K562 (cell line): ENCODE measurements around the gene CEMIP2. TPM values are rescaled to one million over a fixed set of nuclear protein-coding genes. Genes with fewer than 3 reads are reported as not detected.

Source experiments
- ATAC-seq: fragments of 200-7000 bp; cut with Tn5 transposase; 3 replicates; pipeline ENCODE4 v1.9.1; 2020; ENCODE audit warnings: moderate library complexity
- BruUV-seq: library from RNA; stranded (reverse); fragments of 400-500 nt; replicated peaks from 2 replicates; lab custom pipeline; 2021; lab: Mats Ljungman, UMichigan
- CTCF ChIA-PET: fragments of 300-600 bp; formaldehyde crosslinking; extraction: SDS; loops from one replicate; lab custom pipeline; 2021; ENCODE audit warnings: low intra/inter-chr PET ratio; lab: Yijun Ruan, JAX
- POLR2A ChIA-PET: fragments of 300-600, 350-650 bp; sonication (Branson Sonifier 250); formaldehyde crosslinking; extraction: SDS; loops from one replicate; lab custom pipeline; 2021; ENCODE audit warnings: antibody characterized with exemption, inconsistent platforms; lab: Yijun Ruan, JAX
- DNase-seq, 4 experiments: peaks; one replicate each; pipeline versions ENCODE4 v3.0.0 to v3.0.0-alpha.2; 2011 to 2018; ENCODE audit warnings: low spot score in 3 of 4, mixed read lengths in 3 of 4; ENCODE audit errors: extremely low read depth in 1 of 4
- FAIRE-seq: peaks from 2 replicates; lab custom pipeline; 2011; peaks lifted over from hg19 to GRCh38; lab: Jason Lieb, UNC
- H2AFZ ChIP-seq: 2 replicates; pipeline ENCODE4 v1.6.0; 2011; ENCODE audit warnings: low read depth, low read length, control low read depth, inconsistent platforms
- H3K27ac ChIP-seq: fragments of 200-600 bp; 3 replicates; pipeline ENCODE4 v1.8.0; 2011; ENCODE audit warnings: low read depth, mild to moderate bottlenecking, control low read depth, inconsistent platforms, low read length, moderate library complexity, mixed read lengths; ENCODE audit errors: extremely low read depth
- H3K27me3 ChIP-seq, 2 experiments: fragments of 300-600 bp in 1 of 2; 2 replicates in 1 of 2; 3 replicates in 1 of 2; pipeline versions ENCODE4 v1.6.0 to v1.8.0; 2011; ENCODE audit warnings: inconsistent platforms in 2 of 2, low read length in 2 of 2, mild to moderate bottlenecking in 1 of 2, mixed read lengths in 1 of 2, moderate library complexity in 1 of 2; ENCODE audit not compliant: control insufficient read depth in 2 of 2, insufficient read depth in 2 of 2
- H3K36me3 ChIP-seq: fragments of 300-600 bp; 3 replicates; pipeline ENCODE4 v1.8.0; 2011; ENCODE audit warnings: mild to moderate bottlenecking, low read length, inconsistent platforms; ENCODE audit not compliant: control insufficient read depth, insufficient read depth
- H3K4me1 ChIP-seq, 2 experiments: fragments of 200-600 bp in 1 of 2; replicated peaks in 1 of 2; 2 replicates in 1 of 2; 3 replicates in 1 of 2; pipeline versions ENCODE4 v1.5.1 to v1.8.0; 2011; ENCODE audit warnings: inconsistent platforms in 2 of 2, low read length in 2 of 2, mild to moderate bottlenecking in 1 of 2, mixed read lengths in 1 of 2, moderate library complexity in 1 of 2; ENCODE audit not compliant: control insufficient read depth in 2 of 2, insufficient read depth in 2 of 2
- H3K4me2 ChIP-seq: 2 replicates; pipeline ENCODE4 v1.6.1; 2011; ENCODE audit warnings: low read length, control low read depth, inconsistent platforms, mixed read lengths; ENCODE audit not compliant: insufficient read depth
- H3K4me3 ChIP-seq: fragments of 200-600 bp; sonication (generic), shearing (Covaris generic); 2 replicates; pipeline ENCODE4 v1.5.1; 2016; ENCODE audit warnings: control low read depth, inconsistent platforms
- H3K79me2 ChIP-seq: fragments of 200-600 bp; 3 replicates; pipeline ENCODE4 v1.8.0; 2011; ENCODE audit warnings: low read length, inconsistent platforms; ENCODE audit not compliant: control insufficient read depth, insufficient read depth
- H3K9ac ChIP-seq, 2 experiments: 2 replicates each; pipeline versions ENCODE4 v1.6.0 to v1.6.1; 2011; ENCODE audit warnings: low read depth in 2 of 2, low read length in 2 of 2, control low read depth in 1 of 2, inconsistent platforms in 1 of 2, mild to moderate bottlenecking in 1 of 2, mixed read lengths in 1 of 2; ENCODE audit not compliant: insufficient read depth in 1 of 2
- H3K9me1 ChIP-seq: one replicate; pipeline ENCODE4 v1.6.0; 2011; ENCODE audit warnings: inconsistent platforms, mild to moderate bottlenecking, low read length, moderate library complexity; ENCODE audit not compliant: control insufficient read depth, insufficient read depth
- H3K9me3 ChIP-seq: replicated peaks from 2 replicates; pipeline ENCODE4 v1.5.1; 2011; ENCODE audit warnings: low read depth, low read length, inconsistent platforms; ENCODE audit not compliant: control insufficient read depth, insufficient read depth
- H4K20me1 ChIP-seq: replicated peaks from 2 replicates; pipeline ENCODE4 v1.6.1; 2011; ENCODE audit warnings: low read length, inconsistent platforms, mixed read lengths; ENCODE audit not compliant: control insufficient read depth, insufficient read depth
- CBX1 ChIP-seq: sonication (generic); IDR thresholded peaks from 2 replicates; pipeline ENCODE4 v1.6.1; 2016; ENCODE audit warnings: antibody characterized with exemption, low read depth, mild to moderate bottlenecking
- DACH1 ChIP-seq: fragments of 450-650 bp; IDR thresholded peaks from 2 replicates; pipeline ENCODE4 v1.6.1; 2018; ENCODE audit not compliant: partially characterized antibody
- IRF2 ChIP-seq: sonication (generic); formaldehyde crosslinking; IDR thresholded peaks from 2 replicates; pipeline ENCODE4 v1.8.1; 2022; ENCODE audit warnings: mild to moderate bottlenecking, missing genetic modification reagents
- SMARCB1 ChIP-seq: IDR thresholded peaks from 2 replicates; pipeline ENCODE4 v1.6.1; 2011; ENCODE audit warnings: improper control_type of control experiment, low read depth; ENCODE audit not compliant: insufficient read length
- ZNF316 ChIP-seq: fragments of 450-650 bp; IDR thresholded peaks from 2 replicates; pipeline ENCODE4 v1.6.1; 2016
- WGBS: fragments of 100-300 bp; shearing (Covaris generic); methylation state at CpG from one replicate; pipeline ENCODE4 v1.1.6; 2016; ENCODE audit warnings: low coverage, mixed read lengths; ENCODE audit not compliant: insufficient coverage; ENCODE audit errors: missing lambda C conversion rate; 5-methylcytosine and 5-hydroxymethylcytosine counted together
- in situ Hi-C: fragments of 300-500 bp; cut with MboI; formaldehyde crosslinking; loops from 4 replicates; pipeline ENCODE4 v1.15.0; 2018; ENCODE audit warnings: inconsistent platforms, mixed read lengths
- intact Hi-C: fragments of 100-400 bp; cut with micrococcal nuclease; formaldehyde crosslinking; loops from 2 replicates; pipeline ENCODE4 v1.14.2; 2022
- polyA plus RNA-seq, 8 experiments: library from polyadenylated mRNA; depleted of rRNA in 4 of 8; stranded (reverse) in 5 of 8; unstranded in 3 of 8; fragments of >200 nt; fragmentation: Nextera tagmentation in 2 of 8; fragmentation: Illumina TruSeq in 1 of 8; extraction: Ambion mirVana in 2 of 8; extraction: Trizol in 1 of 8; gene quantifications; 2 replicates each; pipeline versions ENCODE4 v1.2.1 to v1.2.3, GENCODE V29; 2011 to 2014; ENCODE audit warnings: inconsistent platforms in 1 of 8, missing spikeins in 1 of 8
- total RNA-seq, 7 experiments: library from RNA; depleted of rRNA in 6 of 7; stranded (reverse); fragments of >200 nt in 6 of 7; fragmentation: Illumina TruSeq in 2 of 7; extraction: Trizol in 2 of 7; gene quantifications; 2 replicates each; pipeline versions ENCODE4 v1.2.1 to v1.2.3, GENCODE V29; 2011 to 2021; ENCODE audit warnings: low replicate concordance in 1 of 7
- TF ChIP-seq, protein P1 (sequence below): fragments of 250-450 bp; sonication (Bioruptor Pico); IDR thresholded peaks from 2 replicates; pipeline ENCODE4 v1.4.0; 2020
- TF ChIP-seq, protein P2 (sequence below): fragments of 450-650 bp; IDR thresholded peaks from 2 replicates; pipeline ENCODE4 v1.7.1; 2018; ENCODE audit warnings: mild to moderate bottlenecking, low read depth; ENCODE audit not compliant: partially characterized antibody
- TF ChIP-seq, protein P3 (sequence below): fragments of 250-450 bp; sonication (Bioruptor Pico); IDR thresholded peaks from 2 replicates; pipeline ENCODE4 v1.9.0; 2021; ENCODE audit warnings: mild to moderate bottlenecking
- TF ChIP-seq, protein P4 (sequence below): fragments of 450-650 bp; formaldehyde crosslinking; IDR thresholded peaks from 2 replicates; pipeline ENCODE4 v1.4.0; 2022; ENCODE audit warnings: missing genetic modification characterization
- TF ChIP-seq, protein P5 (sequence below), 2 experiments: fragments of 450-650 bp; conservative IDR thresholded peaks; 2 replicates each; pipeline ENCODE4 v1.6.1; 2017; ENCODE audit warnings: mild to moderate bottlenecking in 2 of 2, moderate library complexity in 2 of 2

CEMIP2 gene
- total and polyA plus RNA-seq, 9 of the 15 experiments (the other 6 are each of a cell fraction or from before 2014, with no cell fraction given) = 5.4 to 29.9 (median 14.2) TPM

DNA sequence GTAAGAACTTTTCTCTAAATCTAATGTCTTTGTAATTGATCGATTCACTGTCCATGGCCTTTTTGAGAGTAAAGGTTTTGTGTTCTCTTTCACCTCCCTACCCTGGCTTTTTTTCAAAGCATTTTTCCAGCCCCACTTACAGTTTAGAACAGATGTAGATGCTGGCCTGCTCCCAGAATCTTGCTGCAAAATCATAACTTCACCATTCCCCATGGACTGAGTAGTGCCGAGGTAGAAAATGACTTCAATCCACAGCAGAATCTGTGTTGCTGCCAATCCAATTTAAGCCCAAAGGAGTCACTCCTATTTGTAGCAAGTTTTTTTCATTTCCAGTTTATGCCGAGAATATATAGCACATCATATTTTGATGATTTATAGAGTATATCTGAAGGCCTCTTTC lies 46.5 kb upstream of the CEMIP2 start:
- no peak overlapping the region for H3K4me3 ChIP-seq
- ATAC-seq (no peak), FAIRE-seq (no peak), DNase-seq (no peak)
- H3K79me2 ChIP-seq = no peaks in the 10 kb centered on the region
- H3K4me1 ChIP-seq = no peaks in the 10 kb centered on the region
- H2AFZ ChIP-seq = no peak overlapping the region
- CTCF ChIA-PET = interaction anchor here (0.6 kb wide), 1 partner anchor 416 kb away, joined by 6 read pairs; no protein-coding TSS in a partner anchor
- no peaks in the 10 kb centered on the region for H3K9me3 ChIP-seq
- POLR2A ChIA-PET = no interaction called here
- no peak overlapping the region for H3K4me2 ChIP-seq
- H3K36me3 ChIP-seq = no peaks in the 10 kb centered on the region
- no peak overlapping the region for H3K27ac ChIP-seq
- WGBS = 0% methylated on average over 3 of the region's 3 CpGs
- no peak overlapping the region for H3K9ac ChIP-seq
- no peaks in the 10 kb centered on the region for H4K20me1 ChIP-seq
- in situ Hi-C loops = loop anchor here (25.0 kb wide), 2 partner anchors 447 to 528 kb away; no protein-coding TSS in a partner anchor
- no TSS peak for BruUV-seq
- intact Hi-C loops = loop anchor here (5.0 kb wide), 1 partner anchor 528 kb away; no protein-coding TSS in a partner anchor
- H3K9me1 ChIP-seq = no peaks in the 10 kb centered on the region
- peaks cover 3 to 4% of the 10 kb centered on the region in 2 experiments; a peak in 4 of 5 replicates for H3K27me3 ChIP-seq
- TF ChIP-seq ZNF316 (no peak), IRF2 (CRISPR knock-in tag) (no peak), SMARCB1 (no peak), DACH1 (no peak), CBX1 (no peak)
- TF ChIP-seq, protein P1, sequence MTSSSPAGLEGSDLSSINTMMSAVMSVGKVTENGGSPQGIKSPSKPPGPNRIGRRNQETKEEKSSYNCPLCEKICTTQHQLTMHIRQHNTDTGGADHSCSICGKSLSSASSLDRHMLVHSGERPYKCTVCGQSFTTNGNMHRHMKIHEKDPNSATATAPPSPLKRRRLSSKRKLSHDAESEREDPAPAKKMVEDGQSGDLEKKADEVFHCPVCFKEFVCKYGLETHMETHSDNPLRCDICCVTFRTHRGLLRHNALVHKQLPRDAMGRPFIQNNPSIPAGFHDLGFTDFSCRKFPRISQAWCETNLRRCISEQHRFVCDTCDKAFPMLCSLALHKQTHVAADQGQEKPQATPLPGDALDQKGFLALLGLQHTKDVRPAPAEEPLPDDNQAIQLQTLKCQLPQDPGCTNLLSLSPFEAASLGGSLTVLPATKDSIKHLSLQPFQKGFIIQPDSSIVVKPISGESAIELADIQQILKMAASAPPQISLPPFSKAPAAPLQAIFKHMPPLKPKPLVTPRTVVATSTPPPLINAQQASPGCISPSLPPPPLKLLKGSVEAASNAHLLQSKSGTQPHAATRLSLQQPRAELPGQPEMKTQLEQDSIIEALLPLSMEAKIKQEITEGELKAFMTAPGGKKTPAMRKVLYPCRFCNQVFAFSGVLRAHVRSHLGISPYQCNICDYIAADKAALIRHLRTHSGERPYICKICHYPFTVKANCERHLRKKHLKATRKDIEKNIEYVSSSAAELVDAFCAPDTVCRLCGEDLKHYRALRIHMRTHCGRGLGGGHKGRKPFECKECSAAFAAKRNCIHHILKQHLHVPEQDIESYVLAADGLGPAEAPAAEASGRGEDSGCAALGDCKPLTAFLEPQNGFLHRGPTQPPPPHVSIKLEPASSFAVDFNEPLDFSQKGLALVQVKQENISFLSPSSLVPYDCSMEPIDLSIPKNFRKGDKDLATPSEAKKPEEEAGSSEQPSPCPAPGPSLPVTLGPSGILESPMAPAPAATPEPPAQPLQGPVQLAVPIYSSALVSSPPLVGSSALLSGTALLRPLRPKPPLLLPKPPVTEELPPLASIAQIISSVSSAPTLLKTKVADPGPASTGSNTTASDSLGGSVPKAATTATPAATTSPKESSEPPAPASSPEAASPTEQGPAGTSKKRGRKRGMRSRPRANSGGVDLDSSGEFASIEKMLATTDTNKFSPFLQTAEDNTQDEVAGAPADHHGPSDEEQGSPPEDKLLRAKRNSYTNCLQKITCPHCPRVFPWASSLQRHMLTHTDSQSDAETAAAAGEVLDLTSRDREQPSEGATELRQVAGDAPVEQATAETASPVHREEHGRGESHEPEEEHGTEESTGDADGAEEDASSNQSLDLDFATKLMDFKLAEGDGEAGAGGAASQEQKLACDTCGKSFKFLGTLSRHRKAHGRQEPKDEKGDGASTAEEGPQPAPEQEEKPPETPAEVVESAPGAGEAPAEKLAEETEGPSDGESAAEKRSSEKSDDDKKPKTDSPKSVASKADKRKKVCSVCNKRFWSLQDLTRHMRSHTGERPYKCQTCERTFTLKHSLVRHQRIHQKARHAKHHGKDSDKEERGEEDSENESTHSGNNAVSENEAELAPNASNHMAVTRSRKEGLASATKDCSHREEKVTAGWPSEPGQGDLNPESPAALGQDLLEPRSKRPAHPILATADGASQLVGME (CRISPR knock-in tag) = no peak
- TF ChIP-seq, protein P2, sequence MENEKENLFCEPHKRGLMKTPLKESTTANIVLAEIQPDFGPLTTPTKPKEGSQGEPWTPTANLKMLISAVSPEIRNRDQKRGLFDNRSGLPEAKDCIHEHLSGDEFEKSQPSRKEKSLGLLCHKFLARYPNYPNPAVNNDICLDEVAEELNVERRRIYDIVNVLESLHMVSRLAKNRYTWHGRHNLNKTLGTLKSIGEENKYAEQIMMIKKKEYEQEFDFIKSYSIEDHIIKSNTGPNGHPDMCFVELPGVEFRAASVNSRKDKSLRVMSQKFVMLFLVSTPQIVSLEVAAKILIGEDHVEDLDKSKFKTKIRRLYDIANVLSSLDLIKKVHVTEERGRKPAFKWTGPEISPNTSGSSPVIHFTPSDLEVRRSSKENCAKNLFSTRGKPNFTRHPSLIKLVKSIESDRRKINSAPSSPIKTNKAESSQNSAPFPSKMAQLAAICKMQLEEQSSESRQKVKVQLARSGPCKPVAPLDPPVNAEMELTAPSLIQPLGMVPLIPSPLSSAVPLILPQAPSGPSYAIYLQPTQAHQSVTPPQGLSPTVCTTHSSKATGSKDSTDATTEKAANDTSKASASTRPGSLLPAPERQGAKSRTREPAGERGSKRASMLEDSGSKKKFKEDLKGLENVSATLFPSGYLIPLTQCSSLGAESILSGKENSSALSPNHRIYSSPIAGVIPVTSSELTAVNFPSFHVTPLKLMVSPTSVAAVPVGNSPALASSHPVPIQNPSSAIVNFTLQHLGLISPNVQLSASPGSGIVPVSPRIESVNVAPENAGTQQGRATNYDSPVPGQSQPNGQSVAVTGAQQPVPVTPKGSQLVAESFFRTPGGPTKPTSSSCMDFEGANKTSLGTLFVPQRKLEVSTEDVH = no peak
- TF ChIP-seq, protein P3, sequence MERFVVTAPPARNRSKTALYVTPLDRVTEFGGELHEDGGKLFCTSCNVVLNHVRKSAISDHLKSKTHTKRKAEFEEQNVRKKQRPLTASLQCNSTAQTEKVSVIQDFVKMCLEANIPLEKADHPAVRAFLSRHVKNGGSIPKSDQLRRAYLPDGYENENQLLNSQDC (CRISPR knock-in tag) = no peak
- TF ChIP-seq, protein P4, sequence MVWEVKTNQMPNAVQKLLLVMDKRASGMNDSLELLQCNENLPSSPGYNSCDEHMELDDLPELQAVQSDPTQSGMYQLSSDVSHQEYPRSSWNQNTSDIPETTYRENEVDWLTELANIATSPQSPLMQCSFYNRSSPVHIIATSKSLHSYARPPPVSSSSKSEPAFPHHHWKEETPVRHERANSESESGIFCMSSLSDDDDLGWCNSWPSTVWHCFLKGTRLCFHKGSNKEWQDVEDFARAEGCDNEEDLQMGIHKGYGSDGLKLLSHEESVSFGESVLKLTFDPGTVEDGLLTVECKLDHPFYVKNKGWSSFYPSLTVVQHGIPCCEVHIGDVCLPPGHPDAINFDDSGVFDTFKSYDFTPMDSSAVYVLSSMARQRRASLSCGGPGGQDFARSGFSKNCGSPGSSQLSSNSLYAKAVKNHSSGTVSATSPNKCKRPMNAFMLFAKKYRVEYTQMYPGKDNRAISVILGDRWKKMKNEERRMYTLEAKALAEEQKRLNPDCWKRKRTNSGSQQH (CRISPR knock-in tag) = no peak
- TF ChIP-seq, protein P5, sequence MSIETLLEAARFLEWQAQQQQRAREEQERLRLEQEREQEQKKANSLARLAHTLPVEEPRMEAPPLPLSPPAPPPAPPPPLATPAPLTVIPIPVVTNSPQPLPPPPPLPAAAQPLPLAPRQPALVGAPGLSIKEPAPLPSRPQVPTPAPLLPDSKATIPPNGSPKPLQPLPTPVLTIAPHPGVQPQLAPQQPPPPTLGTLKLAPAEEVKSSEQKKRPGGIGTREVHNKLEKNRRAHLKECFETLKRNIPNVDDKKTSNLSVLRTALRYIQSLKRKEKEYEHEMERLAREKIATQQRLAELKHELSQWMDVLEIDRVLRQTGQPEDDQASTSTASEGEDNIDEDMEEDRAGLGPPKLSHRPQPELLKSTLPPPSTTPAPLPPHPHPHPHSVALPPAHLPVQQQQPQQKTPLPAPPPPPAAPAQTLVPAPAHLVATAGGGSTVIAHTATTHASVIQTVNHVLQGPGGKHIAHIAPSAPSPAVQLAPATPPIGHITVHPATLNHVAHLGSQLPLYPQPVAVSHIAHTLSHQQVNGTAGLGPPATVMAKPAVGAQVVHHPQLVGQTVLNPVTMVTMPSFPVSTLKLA (conservative IDR thresholded peaks at IDR 0.05) = no peak
